ENCODE measurements around the gene ABCB8. TPM values are rescaled to one million over a fixed set of nuclear protein-coding genes. Genes with fewer than 3 reads are reported as not detected.

Gene ABCB8
- total RNA-seq, 2 donors from 2014 or later, result 42.6 to 78.3 TPM

- ATAC-seq, result no peak
- Mint-ChIP-seq H3K9me3 (no peaks in the 10 kb centered on the region), H3K36me3 (no peaks in the 10 kb centered on the region), H3K27ac (peak overlapping the region in 1 of 2 donors; percentile 53)
- DNase-seq (ENCODE audit: low spot score in 2 of 2), result no peak
Measured at GRCh38 chr7:151064993-151065392, 36.7 kb downstream of the ABCB8 start.

GRCh38 chr7:151065516-151065915 is 37.3 kb downstream of the ABCB8 start:
- no peak for DNase-seq (ENCODE audit: low spot score in 2 of 2)
- ATAC-seq, result no peak
- Mint-ChIP-seq H3K9me3 (no peaks in the 10 kb centered on the region), H3K36me3 (no peaks in the 10 kb centered on the region), H3K27ac (peak overlapping the region; percentile 53 to 92)

GRCh38 chr7:151066273-151066974 is 38.2 kb downstream of the ABCB8 start:
- Mint-ChIP-seq H3K36me3 (no peaks in the 10 kb centered on the region), H3K9me3 (no peaks in the 10 kb centered on the region), H3K27ac (no peak overlapping the region)
- DNase-seq (ENCODE audit: low spot score in 2 of 2), result no peak
- ATAC-seq, result no peak

- no peak overlapping the region for H3K27ac Mint-ChIP-seq
- H3K36me3 Mint-ChIP-seq, result no peaks in the 10 kb centered on the region
- no peaks in the 10 kb centered on the region for H3K9me3 Mint-ChIP-seq
- ATAC-seq, result no peak
- no peak for DNase-seq (ENCODE audit: low spot score in 2 of 2)
Measured at GRCh38 chr7:151068069-151068773, 40.0 kb downstream of the ABCB8 start.

- ATAC-seq, result no peak
- Mint-ChIP-seq H3K9me3 (no peaks in the 10 kb centered on the region), H3K36me3 (no peaks in the 10 kb centered on the region), H3K27ac (no peak overlapping the region)
- no peak for DNase-seq (ENCODE audit: low spot score in 2 of 2)
Measured at GRCh38 chr7:151069841-151070573, 41.8 kb downstream of the ABCB8 start.

GRCh38 chr7:151070574-151070960 is 42.3 kb downstream of the ABCB8 start:
- no peaks in the 10 kb centered on the region for H3K9me3 Mint-ChIP-seq
- H3K36me3 Mint-ChIP-seq, result peaks cover 0 to 3% of the 10 kb centered on the region in 2 donors

GRCh38 chr7:151071032-151071866 is 43.0 kb downstream of the ABCB8 start:
- Mint-ChIP-seq H3K27ac (no peak overlapping the region), H3K9me3 (no peaks in the 10 kb centered on the region), H3K36me3 (peaks cover 0 to 6% of the 10 kb centered on the region in 2 donors)
- DNase-seq (ENCODE audit: low spot score in 2 of 2), result no peak
- ATAC-seq, result no peak

More at GRCh38 chr7:151070574-151070960, 42.3 kb downstream of the ABCB8 start:
- ATAC-seq, result no peak
- no peak overlapping the region for H3K27ac Mint-ChIP-seq
- no peak for DNase-seq (ENCODE audit: low spot score in 2 of 2)

GRCh38 chr7:151073990-151074389 is 45.7 kb downstream of the ABCB8 start:
- ATAC-seq, result no peak
- no peak for DNase-seq (ENCODE audit: low spot score in 2 of 2)
- no peak overlapping the region for H3K27ac Mint-ChIP-seq
- peaks cover 0 to 6% of the 10 kb centered on the region in 2 donors for H3K36me3 Mint-ChIP-seq
- H3K9me3 Mint-ChIP-seq, result no peaks in the 10 kb centered on the region

GRCh38 chr7:151074817-151075661 is 46.8 kb downstream of the ABCB8 start:
- H3K36me3 Mint-ChIP-seq, result peaks cover 4 to 6% of the 10 kb centered on the region in 2 donors
- peak overlapping the region; percentile 72 to 88 for H3K27ac Mint-ChIP-seq
- no peak for DNase-seq (ENCODE audit: low spot score in 2 of 2)
- no peaks in the 10 kb centered on the region for H3K9me3 Mint-ChIP-seq
- no peak for ATAC-seq

- DNase-seq (ENCODE audit: low spot score in 2 of 2) (no peak), ATAC-seq (no peak)
- peak overlapping the region; percentile 72 to 88 for H3K27ac Mint-ChIP-seq
- no peaks in the 10 kb centered on the region for H3K9me3 Mint-ChIP-seq
- peaks cover 6 to 7% of the 10 kb centered on the region in 2 donors for H3K36me3 Mint-ChIP-seq
Measured at GRCh38 chr7:151075662-151075971, 47.4 kb downstream of the ABCB8 start.

- no peak for DNase-seq (ENCODE audit: low spot score in 2 of 2)
- no peaks in the 10 kb centered on the region for H3K9me3 Mint-ChIP-seq
- H3K27ac Mint-ChIP-seq, result peak overlapping the region; percentile 72 to 88
- peaks cover 6 to 7% of the 10 kb centered on the region in 2 donors for H3K36me3 Mint-ChIP-seq
- no peak for ATAC-seq
Measured at GRCh38 chr7:151075978-151076426, 47.8 kb downstream of the ABCB8 start.

- H3K9me3 Mint-ChIP-seq, result no peaks in the 10 kb centered on the region
- peaks cover 6 to 7% of the 10 kb centered on the region in 2 donors for H3K36me3 Mint-ChIP-seq
- H3K27ac Mint-ChIP-seq, result no peak overlapping the region
- DNase-seq (ENCODE audit: low spot score in 2 of 2), result no peak
- ATAC-seq, result no peak
Measured at GRCh38 chr7:151076863-151077704, 48.8 kb downstream of the ABCB8 start.

GRCh38 chr7:151077705-151078232 is 49.5 kb downstream of the ABCB8 start:
- DNase-seq (ENCODE audit: low spot score in 2 of 2) (no peak), ATAC-seq (no peak)
- H3K27ac Mint-ChIP-seq, result peak overlapping the region; percentile 17 to 90
- H3K9me3 Mint-ChIP-seq, result no peaks in the 10 kb centered on the region
- H3K36me3 Mint-ChIP-seq, result peaks cover 9 to 11% of the 10 kb centered on the region in 2 donors

GRCh38 chr7:151078233-151079040 is 50.2 kb downstream of the ABCB8 start:
- Mint-ChIP-seq H3K27ac (peak overlapping the region; percentile 79 to 90), H3K9me3 (no peaks in the 10 kb centered on the region), H3K36me3 (peaks cover 12 to 14% of the 10 kb centered on the region in 2 donors)
- ATAC-seq, result no peak
- no peak for DNase-seq (ENCODE audit: low spot score in 2 of 2)
